ENCODE results near the gene OR10C1. TPM values are rescaled to one million over a fixed set of nuclear protein-coding genes. Genes with fewer than 3 reads are reported as not detected.

The OR10C1 gene
- total and polyA plus RNA-seq, 2 of the 4 experiments (the other 2 are of a cell fraction): not detected

- Histone ChIP-seq H3K4me1 (ENCODE audit: control insufficient read depth, insufficient read depth, low read length) (no peaks in the 10 kb centered on the region), H3K4ac (ENCODE audit: low read depth, low read length) (no peak overlapping the region), H2BK5ac (ENCODE audit: low read depth, low read length, poor library complexity, severe bottlenecking) (no peak overlapping the region), H3K27ac (ENCODE audit: insufficient read depth, low read length) (no peak overlapping the region), H3K4me2 (ENCODE audit: low read depth, low read length) (no peak overlapping the region), H3K9me3 (ENCODE audit: control insufficient read depth, insufficient read depth, low read length) (peaks cover 24% of the 10 kb centered on the region), H3K9me1 (ENCODE audit: insufficient read depth, low read length) (no peaks in the 10 kb centered on the region), H4K8ac (ENCODE audit: low read depth in 2 of 2, low read length in 2 of 2) (no peak overlapping the region), H3K79me1 (ENCODE audit: low read depth in 1 of 2, low read length in 2 of 2) (no peaks in the 10 kb centered on the region), H2BK20ac (ENCODE audit: low read depth, low read length) (no peak overlapping the region), H2AK9ac (replicated peaks; ENCODE audit: low read depth, low read length, poor library complexity) (no peak overlapping the region), H4K20me1 (ENCODE audit: insufficient read depth, low read length) (no peaks in the 10 kb centered on the region), H3K9ac (ENCODE audit: low read depth, low read length) (no peak overlapping the region), H3K4me3 (ENCODE audit: insufficient read depth, low read depth, low read length) (no peak overlapping the region), H3K14ac (replicated peaks; ENCODE audit: low read depth, low read length) (no peak overlapping the region), H2AFZ (replicated peaks; ENCODE audit: low read length, poor library complexity) (no peak overlapping the region), H3K18ac (ENCODE audit: low read depth, low read length) (no peak overlapping the region), H4K91ac (ENCODE audit: insufficient read depth, low read depth, low read length) (no peak overlapping the region), H3K27me3 (ENCODE audit: control insufficient read depth, insufficient read depth, low read length) (no peaks in the 10 kb centered on the region), H3K36me3 (ENCODE audit: control insufficient read depth, insufficient read depth, low read length) (no peaks in the 10 kb centered on the region), H2BK120ac (ENCODE audit: low read depth, low read length) (no peak overlapping the region), H4K5ac (ENCODE audit: low read depth, low read length) (no peak overlapping the region), H3K23ac (ENCODE audit: low read depth, low read length) (no peak overlapping the region), H2BK15ac (ENCODE audit: low read depth, low read length) (no peak overlapping the region), H2AK5ac (ENCODE audit: low read depth, low read length) (no peak overlapping the region), H3K56ac (ENCODE audit: extremely low read depth, insufficient read depth, low read length) (no peak overlapping the region)
- CTCF ChIA-PET: no interaction called here
- no peak for DNase-seq
- in situ Hi-C loops (cut with MboI; ENCODE audit: low sequenced_read_pairs) (no loop called here), dilution Hi-C loops (cut with HindIII; ENCODE audit: low sequenced_read_pairs, unreplicated experiment) (no loop called here), intact Hi-C loops (cut with micrococcal nuclease) (no loop called here)
- no CpG with 5 or more reads among the region's 2 CpGs for WGBS, 2 experiments (ENCODE audit: extremely low coverage in 2 of 2, insufficient read length in 1 of 2)
- TF ChIP-seq ELK1 (IDR thresholded peaks at IDR 0.05; ENCODE audit: borderline replicate concordance, low read depth, low read length): no peak
- no peak for ATAC-seq (ENCODE audit: low read depth)
- POLR2A ChIA-PET (ENCODE audit: unreplicated experiment): no interaction called here
- BruUV-seq (replicated peaks): no TSS peak
Observed at GRCh38 chr6:29474996-29475395, 35.9 kb downstream of the OR10C1 start.

Data from IMR-90 (cell line).